H9 (cell line): ENCODE data around the gene TREML1. TPM values are rescaled to one million over a fixed set of nuclear protein-coding genes. Genes with fewer than 3 reads are reported as not detected.

ENCODE experiments used
- DNase-seq: peaks from one replicate; pipeline ENCODE4 v3.0.0-alpha.2; 2017
- H2AFZ ChIP-seq: one replicate; pipeline ENCODE4 v1.6.1; 2013; ENCODE audit warnings: mild to moderate bottlenecking, low read length, control low read depth, moderate library complexity
- H2AK5ac ChIP-seq: 2 replicates; pipeline ENCODE4 v1.6.1; 2013; ENCODE audit warnings: low read length, control low read depth, mixed read lengths; ENCODE audit not compliant: insufficient read length
- H2BK120ac ChIP-seq: one replicate; pipeline ENCODE4 v1.6.1; 2013; ENCODE audit warnings: low read depth, mild to moderate bottlenecking, low read length, control low read depth, inconsistent platforms; ENCODE audit not compliant: poor library complexity, severe bottlenecking
- H2BK12ac ChIP-seq: 2 replicates; pipeline ENCODE4 v1.6.1; 2013; ENCODE audit warnings: low read length, control low read depth, mixed read lengths, low read depth; ENCODE audit not compliant: insufficient read length
- H2BK15ac ChIP-seq: 2 replicates; pipeline ENCODE4 v1.6.1; 2013; ENCODE audit warnings: low read depth, low read length, control low read depth
- H2BK20ac ChIP-seq: one replicate; pipeline ENCODE4 v1.6.1; 2013; ENCODE audit warnings: low read depth, mild to moderate bottlenecking, low read length, control low read depth, inconsistent platforms; ENCODE audit not compliant: poor library complexity, severe bottlenecking
- H2BK5ac ChIP-seq: 2 replicates; pipeline ENCODE4 v1.6.1; 2013; ENCODE audit warnings: low read length, control low read depth, mixed read lengths; ENCODE audit not compliant: insufficient read length
- H3K14ac ChIP-seq: 2 replicates; pipeline ENCODE4 v1.6.1; 2013; ENCODE audit warnings: low read length, control low read depth; ENCODE audit not compliant: insufficient read depth
- H3K18ac ChIP-seq: 2 replicates; pipeline ENCODE4 v1.6.1; 2013; ENCODE audit warnings: low read depth, mild to moderate bottlenecking, mixed read lengths, low read length, control low read depth; ENCODE audit not compliant: insufficient read length
- H3K23ac ChIP-seq: 2 replicates; pipeline ENCODE4 v1.6.1; 2013; ENCODE audit warnings: low read length, control low read depth, mixed read lengths, low read depth; ENCODE audit not compliant: insufficient read length
- H3K23me2 ChIP-seq: 2 replicates; pipeline ENCODE4 v1.6.1; 2013; ENCODE audit warnings: low read depth, mild to moderate bottlenecking, mixed read lengths, low read length, control low read depth; ENCODE audit not compliant: insufficient read length, poor library complexity, severe bottlenecking
- H3K27ac ChIP-seq: 2 replicates; pipeline ENCODE4 v1.5.1; 2013; ENCODE audit warnings: low read length, control low read depth, mixed read lengths, low read depth; ENCODE audit not compliant: insufficient read length
- H3K27me3 ChIP-seq: 2 replicates; pipeline ENCODE4 v1.6.1; 2013; ENCODE audit warnings: low read length, control low read depth, inconsistent platforms; ENCODE audit not compliant: insufficient read depth
- H3K4ac ChIP-seq: 2 replicates; pipeline ENCODE4 v1.6.1; 2013; ENCODE audit warnings: low read depth, mild to moderate bottlenecking, control low read depth, inconsistent platforms, low read length, moderate library complexity
- H3K4me1 ChIP-seq: 2 replicates; pipeline ENCODE4 v1.6.1; 2013; ENCODE audit warnings: low read length, control low read depth, inconsistent platforms; ENCODE audit not compliant: insufficient read depth
- H3K4me2 ChIP-seq: 2 replicates; pipeline ENCODE4 v1.6.1; 2013; ENCODE audit warnings: low read length, control low read depth, mixed read lengths; ENCODE audit not compliant: insufficient read length, insufficient read depth
- H3K56ac ChIP-seq: 2 replicates; pipeline ENCODE4 v1.6.1; 2013; ENCODE audit warnings: low read depth, mild to moderate bottlenecking, mixed read lengths, low read length, control low read depth; ENCODE audit not compliant: insufficient read length
- H3K79me1 ChIP-seq: 2 replicates; pipeline ENCODE4 v1.6.1; 2013; ENCODE audit warnings: low read depth, mild to moderate bottlenecking, moderate library complexity, low read length, control low read depth, inconsistent platforms; ENCODE audit not compliant: insufficient read depth, poor library complexity, severe bottlenecking
- H3K79me2 ChIP-seq: 2 replicates; pipeline ENCODE4 v1.6.1; 2013; ENCODE audit warnings: low read length, control low read depth, inconsistent platforms; ENCODE audit not compliant: insufficient read depth
- H3K9ac ChIP-seq: 2 replicates; pipeline ENCODE4 v1.6.1; 2013; ENCODE audit warnings: low read length, control low read depth, mixed read lengths; ENCODE audit not compliant: insufficient read length; ENCODE audit errors: extremely low read depth
- H3K9me3 ChIP-seq: one replicate; pipeline ENCODE4 v1.6.1; 2013; ENCODE audit warnings: low read depth, low read length, inconsistent platforms; ENCODE audit not compliant: control insufficient read depth
- H3T11ph ChIP-seq: one replicate; pipeline ENCODE4 v1.6.1; 2013; ENCODE audit warnings: mild to moderate bottlenecking, low read length, control low read depth, inconsistent platforms
- H4K20me1 ChIP-seq: one replicate; pipeline ENCODE4 v1.6.1; 2013; ENCODE audit not compliant: control insufficient read depth, insufficient read length, insufficient read depth
- H4K5ac ChIP-seq: 2 replicates; pipeline ENCODE4 v1.6.1; 2013; ENCODE audit warnings: low read depth, mild to moderate bottlenecking, mixed read lengths, low read length, control low read depth; ENCODE audit not compliant: insufficient read length
- H4K8ac ChIP-seq: replicated peaks from 2 replicates; pipeline ENCODE4 v1.6.1; 2013; ENCODE audit warnings: low read length, control low read depth, mixed read lengths, low read depth; ENCODE audit not compliant: insufficient read length
- H4K91ac ChIP-seq: 2 replicates; pipeline ENCODE4 v1.6.1; 2013; ENCODE audit warnings: low read depth, mild to moderate bottlenecking, moderate library complexity, mixed read lengths, low read length, control low read depth; ENCODE audit not compliant: insufficient read length
- H3K27ac Mint-ChIP-seq, 3 experiments: 2 replicates in 2 of 3; 3 replicates in 1 of 3; pipeline ENCODE4 v1.8.0; 2020 to 2021; ENCODE audit warnings: mixed read lengths in 3 of 3, mild to moderate bottlenecking in 1 of 3, moderate library complexity in 1 of 3
- H3K27me3 Mint-ChIP-seq: 2 replicates; pipeline ENCODE4 v1.8.0; 2021; ENCODE audit warnings: low read depth, mild to moderate bottlenecking, moderate library complexity, mixed read lengths
- H3K36me3 Mint-ChIP-seq, 3 experiments: 2 replicates in 2 of 3; 3 replicates in 1 of 3; pipeline ENCODE4 v1.8.0; 2020 to 2021; ENCODE audit warnings: low read depth in 3 of 3, mixed read lengths in 3 of 3; ENCODE audit not compliant: insufficient read depth in 1 of 3
- H3K4me1 Mint-ChIP-seq, 2 experiments: 2 replicates each; pipeline ENCODE4 v1.8.0; 2020; ENCODE audit warnings: mixed read lengths in 2 of 2
- H3K4me3 Mint-ChIP-seq, 2 experiments: 2 replicates in 1 of 2; 3 replicates in 1 of 2; pipeline ENCODE4 v1.8.0; 2020 to 2021; ENCODE audit warnings: mild to moderate bottlenecking in 2 of 2, mixed read lengths in 2 of 2, moderate library complexity in 1 of 2
- H3K9me3 Mint-ChIP-seq, 2 experiments: 2 replicates in 1 of 2; 3 replicates in 1 of 2; pipeline ENCODE4 v1.8.0; 2020; ENCODE audit warnings: mild to moderate bottlenecking in 2 of 2, mixed read lengths in 2 of 2, moderate library complexity in 1 of 2
- CTCF ChIP-seq: fragments of 200-600 bp; sonication (generic); conservative IDR thresholded peaks from 3 replicates; pipeline ENCODE4 v1.8.0; 2021; ENCODE audit warnings: antibody characterized with exemption, mild to moderate bottlenecking
- WGBS: extraction: QIAGEN DNeasy Blood & Tissue Kit; methylation state at CpG from one replicate; pipeline ENCODE4 v1.1.7; 2013; ENCODE audit warnings: missing lambda C conversion rate, low lambda C conversion rate, mixed read lengths; ENCODE audit not compliant: insufficient read length; ENCODE audit errors: extremely low coverage; 5-methylcytosine and 5-hydroxymethylcytosine counted together
- total RNA-seq: library from RNA; stranded (reverse); gene quantifications from 2 replicates; pipeline ENCODE4 v1.2.1, GENCODE V29; 2021

The TREML1 gene
- total RNA-seq, 1 experiment from 2014 or later = not detected

DNA sequence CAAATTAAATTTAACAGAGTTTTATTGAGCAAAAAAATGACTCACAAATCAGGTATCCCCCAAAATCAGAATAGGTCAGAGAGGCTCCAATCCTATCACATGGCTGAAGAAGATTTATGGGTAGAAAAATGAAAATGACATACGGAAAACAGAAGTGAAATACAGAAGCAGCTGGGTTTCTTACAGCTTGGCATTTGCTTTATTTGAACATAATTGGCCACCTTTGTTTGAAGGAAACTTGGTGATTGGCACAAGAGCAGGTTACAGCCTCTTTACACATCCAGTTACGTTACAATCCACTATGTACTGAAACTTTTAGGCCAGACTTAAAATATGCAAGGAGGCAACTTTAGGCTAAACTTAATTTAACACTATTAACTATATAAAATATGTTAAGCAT lies 20.5 kb upstream of the TREML1 start:
- H2AFZ ChIP-seq = no peak overlapping the region
- H3K36me3 Mint-ChIP-seq = peaks cover 0 to 8% (median 2%) of the 10 kb centered on the region in 3 experiments; a peak in 3 of 7 replicates
- H2BK15ac ChIP-seq = no peak overlapping the region
- no peaks in the 10 kb centered on the region for H4K20me1 ChIP-seq
- no peak overlapping the region for H3T11ph ChIP-seq
- no peak for TF ChIP-seq CTCF
- no peaks in the 10 kb centered on the region for H3K79me1 ChIP-seq
- no peak for DNase-seq
- no peak overlapping the region for H3K4ac ChIP-seq
- WGBS = no CpG with 5 or more reads among the region's 2 CpGs
- no peak overlapping the region for H2BK12ac ChIP-seq
- H2BK5ac ChIP-seq = no peak overlapping the region
- no peaks in the 10 kb centered on the region for H3K79me2 ChIP-seq
- no peak overlapping the region for H3K27ac ChIP-seq
- H4K5ac ChIP-seq = no peak overlapping the region
- H3K27me3 Mint-ChIP-seq = peaks cover 8% of the 10 kb centered on the region
- H3K4me1 ChIP-seq = peaks cover 4% of the 10 kb centered on the region; the same call in 1 of the 2 replicates
- no peak overlapping the region for H2BK120ac ChIP-seq
- no peak overlapping the region for H2AK5ac ChIP-seq
- H3K9me3 Mint-ChIP-seq = peaks cover 6 to 9% of the 10 kb centered on the region in 2 experiments; a peak in 4 of 5 replicates
- no peak overlapping the region for H3K14ac ChIP-seq
- no peak overlapping the region for H4K91ac ChIP-seq
- no peak overlapping the region for H3K9ac ChIP-seq
- H3K23me2 ChIP-seq = no peaks in the 10 kb centered on the region
- no peak overlapping the region for H3K27ac Mint-ChIP-seq
- no peak overlapping the region for H2BK20ac ChIP-seq
- H3K4me2 ChIP-seq = no peak overlapping the region
- peaks cover 23 to 25% of the 10 kb centered on the region in 2 experiments for H3K4me1 Mint-ChIP-seq
- H3K4me3 Mint-ChIP-seq = no peak overlapping the region
- no peak overlapping the region for H3K18ac ChIP-seq
- no peaks in the 10 kb centered on the region for H3K27me3 ChIP-seq
- no peak overlapping the region for H4K8ac ChIP-seq
- no peak overlapping the region for H3K23ac ChIP-seq
- H3K56ac ChIP-seq = no peak overlapping the region
- H3K9me3 ChIP-seq = no peaks in the 10 kb centered on the region
